GM12878 (cell line): ENCODE measurements around the gene CARM1. TPM values are rescaled to one million over a fixed set of nuclear protein-coding genes. Genes with fewer than 3 reads are reported as not detected.

ENCODE experiments used
- ATAC-seq: fragments of 200-7000 bp; cut with Tn5 transposase; 3 replicates; pipeline ENCODE4 v1.9.1; 2020; ENCODE audit warnings: mild to moderate bottlenecking, moderate library complexity
- BruUV-seq: library from RNA; stranded (reverse); fragments of 400-500 nt; replicated peaks from 2 replicates; lab custom pipeline; 2021; lab: Mats Ljungman, UMichigan
- CTCF ChIA-PET: fragments of 300-600 bp; sonication (Branson Sonifier 250); formaldehyde crosslinking; extraction: SDS; loops from one replicate; lab custom pipeline; 2021; ENCODE audit warnings: inconsistent platforms; lab: Yijun Ruan, JAX
- POLR2A ChIA-PET: fragments of 350-600 bp; formaldehyde crosslinking; extraction: SDS; loops from one replicate; lab custom pipeline; 2021; ENCODE audit warnings: inconsistent platforms; lab: Charles Lee
- RAD21 ChIA-PET: fragments of 300-600 bp; sonication (Branson Sonifier 250); formaldehyde crosslinking; loops from one replicate; lab custom pipeline; 2023; ENCODE audit warnings: antibody characterized with exemption; ENCODE audit not compliant: unreplicated experiment; lab: Charles Lee
- SMC1A ChIA-PET: fragments of 300-600 bp; sonication (Branson Sonifier 250); formaldehyde crosslinking; loops from one replicate; lab custom pipeline; 2023; ENCODE audit not compliant: unreplicated experiment, uncharacterized antibody; lab: Charles Lee
- DNase-seq: peaks from one replicate; pipeline ENCODE4 v3.0.0-alpha.2; 2011; ENCODE audit warnings: low read depth, low spot score
- FAIRE-seq: peaks from 3 replicates; lab custom pipeline; 2011; peaks lifted over from hg19 to GRCh38; lab: Jason Lieb, UNC
- H2AFZ ChIP-seq: 2 replicates; pipeline ENCODE4 v1.6.0; 2011; ENCODE audit warnings: low read depth, low read length, control low read depth; ENCODE audit not compliant: control insufficient read depth
- H3K27ac ChIP-seq: 2 replicates; pipeline ENCODE4 v1.5.1; 2011; ENCODE audit warnings: control low read depth; ENCODE audit not compliant: control insufficient read depth, insufficient read depth
- H3K27me3 ChIP-seq, 2 experiments: replicated peaks in 1 of 2; 2 replicates each; pipeline versions ENCODE4 v1.6.0 to v1.6.1; 2011; ENCODE audit warnings: low read length in 1 of 2; ENCODE audit not compliant: control insufficient read depth in 2 of 2, insufficient read depth in 2 of 2
- H3K36me3 ChIP-seq, 2 experiments: 2 replicates each; pipeline ENCODE4 v1.5.1; 2011; ENCODE audit warnings: low read length in 1 of 2; ENCODE audit not compliant: control insufficient read depth in 2 of 2, insufficient read depth in 2 of 2
- H3K4me1 ChIP-seq: 2 replicates; pipeline ENCODE4 v1.6.1; 2011; ENCODE audit warnings: mild to moderate bottlenecking, low read length, moderate library complexity, mixed read lengths; ENCODE audit not compliant: control insufficient read depth, insufficient read depth
- H3K4me2 ChIP-seq: 2 replicates; pipeline ENCODE4 v1.6.0; 2011; ENCODE audit warnings: control low read depth; ENCODE audit not compliant: control insufficient read depth, insufficient read depth
- H3K4me3 ChIP-seq: fragments of 200-600 bp; sonication (generic); 2 replicates; pipeline ENCODE4 v1.5.1; 2016
- H3K79me2 ChIP-seq: 2 replicates; pipeline ENCODE4 v1.6.0; 2011; ENCODE audit warnings: low read length; ENCODE audit not compliant: control insufficient read depth, insufficient read depth
- H3K9ac ChIP-seq: 2 replicates; pipeline ENCODE4 v1.8.0; 2011; ENCODE audit warnings: low read length, control low read depth, mixed read lengths; ENCODE audit not compliant: control insufficient read depth, insufficient read depth
- H3K9me3 ChIP-seq: replicated peaks from 3 replicates; pipeline ENCODE4 v1.5.1; 2011; ENCODE audit warnings: mild to moderate bottlenecking, low read length; ENCODE audit not compliant: control insufficient read depth, insufficient read depth
- H4K20me1 ChIP-seq: 2 replicates; pipeline ENCODE4 v1.6.0; 2011; ENCODE audit not compliant: control insufficient read depth, insufficient read depth
- BHLHE40 ChIP-seq, 2 experiments: fragments of 450-650 bp in 1 of 2; IDR thresholded peaks; 2 replicates each; pipeline ENCODE4 v1.6.1; 2011 to 2017; ENCODE audit warnings: low read depth in 2 of 2, borderline replicate concordance in 1 of 2, improper control_type of control experiment in 1 of 2, low read length in 1 of 2, mild to moderate bottlenecking in 1 of 2
- CEBPB ChIP-seq, 2 experiments: fragments of 150-350 bp in 1 of 2; IDR thresholded peaks; 2 replicates each; pipeline ENCODE4 v1.6.1; 2012 to 2014; ENCODE audit warnings: low read depth in 2 of 2, low read length in 2 of 2, borderline replicate concordance in 1 of 2, inconsistent platforms in 1 of 2
- EED ChIP-seq: sonication (generic); IDR thresholded peaks from 2 replicates; pipeline ENCODE4 v1.6.1; 2016; ENCODE audit warnings: antibody characterized with exemption, low read depth
- GATAD2B ChIP-seq: fragments of 450-650 bp; conservative IDR thresholded peaks from 2 replicates; pipeline ENCODE4 v1.6.1; 2017; ENCODE audit warnings: low read depth, mild to moderate bottlenecking, moderate library complexity
- IKZF2 ChIP-seq, 2 experiments: fragments of 450-650 bp; IDR thresholded peaks; 2 replicates each; pipeline ENCODE4 v1.6.1; 2017; ENCODE audit warnings: mild to moderate bottlenecking in 2 of 2, moderate library complexity in 2 of 2
- KDM1A ChIP-seq: fragments of 200-600 bp; sonication (generic); IDR thresholded peaks from 2 replicates; pipeline ENCODE4 v1.6.1; 2016; ENCODE audit warnings: borderline replicate concordance
- LARP7 ChIP-seq: fragments of 450-650 bp; IDR thresholded peaks from 2 replicates; pipeline ENCODE4 v1.6.1; 2017; ENCODE audit warnings: mild to moderate bottlenecking
- SMARCA5 ChIP-seq: fragments of 450-650 bp; IDR thresholded peaks from 2 replicates; pipeline ENCODE4 v1.6.1; 2017; ENCODE audit warnings: mild to moderate bottlenecking
- SREBF1 ChIP-seq: IDR thresholded peaks from 2 replicates; pipeline ENCODE4 v1.6.1; 2012; ENCODE audit warnings: mild to moderate bottlenecking, low read length
- WGBS: methylation state at CpG from one replicate; pipeline ENCODE4 v1.1.6; 2016; ENCODE audit warnings: low lambda C conversion rate; ENCODE audit not compliant: insufficient replicate concordance, insufficient coverage; ENCODE audit errors: missing lambda C conversion rate; 5-methylcytosine and 5-hydroxymethylcytosine counted together
- in situ Hi-C: fragments of 300-500 bp; cut with MboI; formaldehyde crosslinking; loops from 9 replicates; pipeline ENCODE4 v1.14.3; 2018; ENCODE audit warnings: mixed read lengths
- intact Hi-C: fragments of 100-400 bp; cut with micrococcal nuclease; formaldehyde crosslinking; loops from one replicate; pipeline ENCODE4 v1.14.2; 2022; ENCODE audit not compliant: unreplicated experiment
- polyA plus RNA-seq, 11 experiments: library from polyadenylated mRNA; depleted of rRNA in 4 of 11; unstranded in 6 of 11; stranded (reverse) in 5 of 11; fragments of >200 nt; fragmentation: Nextera tagmentation in 4 of 11; fragmentation: Illumina TruSeq in 1 of 11; extraction: Ambion mirVana in 4 of 11; extraction: Trizol in 1 of 11; gene quantifications; 1 replicate in 1 of 11; 2 replicates in 10 of 11; pipeline versions ENCODE4 v1.2.1 to v1.2.3, GENCODE V29; 2011 to 2016; ENCODE audit warnings: inconsistent platforms in 2 of 11, missing spikeins in 2 of 11, low read depth in 1 of 11
- total RNA-seq, 4 experiments: library from RNA; depleted of rRNA in 3 of 4; stranded (reverse); fragments of >200 nt in 3 of 4; fragmentation: Illumina TruSeq in 1 of 4; extraction: Trizol in 1 of 4; gene quantifications; 2 replicates each; pipeline versions ENCODE4 v1.2.1 to v1.2.3, GENCODE V29; 2013 to 2021
- TF ChIP-seq, protein P1 (sequence below): IDR thresholded peaks from 2 replicates; pipeline ENCODE4 v1.6.1; 2011; ENCODE audit warnings: borderline replicate concordance, low read depth, mild to moderate bottlenecking, moderate library complexity, mixed read lengths, low read length; ENCODE audit not compliant: insufficient read depth; ENCODE audit errors: extremely low read length
- TF ChIP-seq, protein P2 (sequence below): fragments of 450-650 bp; IDR thresholded peaks from 2 replicates; pipeline ENCODE4 v1.6.1; 2014; ENCODE audit warnings: mild to moderate bottlenecking
- TF ChIP-seq, protein P3 (sequence below): fragments of 450-650 bp; conservative IDR thresholded peaks from 2 replicates; pipeline ENCODE4 v1.6.1; 2017; ENCODE audit warnings: mild to moderate bottlenecking, moderate library complexity

The CARM1 gene
- total and polyA plus RNA-seq, 10 of the 15 experiments (the other 5 are each of a cell fraction or from before 2014, with no cell fraction given): 0.45 to 116 (median 39.7) TPM

DNA sequence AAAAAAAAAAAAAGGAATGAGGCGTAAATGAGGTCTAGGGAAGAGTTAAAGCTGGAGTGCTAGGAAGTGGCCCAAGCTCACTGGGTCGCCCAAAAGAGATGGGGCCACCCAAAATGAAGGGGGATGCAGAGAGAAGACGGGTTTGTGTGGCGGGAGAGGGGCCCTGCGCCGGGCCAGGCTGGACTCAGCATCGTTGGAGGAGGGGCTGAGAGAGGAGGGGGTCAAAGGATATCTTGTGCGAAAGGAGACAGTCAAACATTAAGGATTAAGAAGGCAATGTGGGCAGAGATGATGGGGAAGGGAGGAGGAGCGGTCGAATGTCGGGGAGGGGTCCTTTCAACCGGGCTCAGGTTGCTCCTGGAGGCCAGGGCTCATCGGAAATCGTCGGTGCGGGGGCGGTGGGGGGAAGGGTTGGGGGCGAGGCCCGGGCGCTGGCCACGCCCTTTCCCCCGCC lies 825 bp upstream of the CARM1 start (continued):
- TF ChIP-seq, protein P1, sequence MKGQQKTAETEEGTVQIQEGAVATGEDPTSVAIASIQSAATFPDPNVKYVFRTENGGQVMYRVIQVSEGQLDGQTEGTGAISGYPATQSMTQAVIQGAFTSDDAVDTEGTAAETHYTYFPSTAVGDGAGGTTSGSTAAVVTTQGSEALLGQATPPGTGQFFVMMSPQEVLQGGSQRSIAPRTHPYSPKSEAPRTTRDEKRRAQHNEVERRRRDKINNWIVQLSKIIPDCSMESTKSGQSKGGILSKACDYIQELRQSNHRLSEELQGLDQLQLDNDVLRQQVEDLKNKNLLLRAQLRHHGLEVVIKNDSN: no peak
- TF ChIP-seq SREBF1 (no peak), CEBPB (IDR thresholded peaks at IDR 0.05; ENCODE audit: borderline replicate concordance in 1 of 2, low read depth in 2 of 2, low read length in 2 of 2) (no peak)
- TF ChIP-seq, all 136 proteins: peak for 9

DNA sequence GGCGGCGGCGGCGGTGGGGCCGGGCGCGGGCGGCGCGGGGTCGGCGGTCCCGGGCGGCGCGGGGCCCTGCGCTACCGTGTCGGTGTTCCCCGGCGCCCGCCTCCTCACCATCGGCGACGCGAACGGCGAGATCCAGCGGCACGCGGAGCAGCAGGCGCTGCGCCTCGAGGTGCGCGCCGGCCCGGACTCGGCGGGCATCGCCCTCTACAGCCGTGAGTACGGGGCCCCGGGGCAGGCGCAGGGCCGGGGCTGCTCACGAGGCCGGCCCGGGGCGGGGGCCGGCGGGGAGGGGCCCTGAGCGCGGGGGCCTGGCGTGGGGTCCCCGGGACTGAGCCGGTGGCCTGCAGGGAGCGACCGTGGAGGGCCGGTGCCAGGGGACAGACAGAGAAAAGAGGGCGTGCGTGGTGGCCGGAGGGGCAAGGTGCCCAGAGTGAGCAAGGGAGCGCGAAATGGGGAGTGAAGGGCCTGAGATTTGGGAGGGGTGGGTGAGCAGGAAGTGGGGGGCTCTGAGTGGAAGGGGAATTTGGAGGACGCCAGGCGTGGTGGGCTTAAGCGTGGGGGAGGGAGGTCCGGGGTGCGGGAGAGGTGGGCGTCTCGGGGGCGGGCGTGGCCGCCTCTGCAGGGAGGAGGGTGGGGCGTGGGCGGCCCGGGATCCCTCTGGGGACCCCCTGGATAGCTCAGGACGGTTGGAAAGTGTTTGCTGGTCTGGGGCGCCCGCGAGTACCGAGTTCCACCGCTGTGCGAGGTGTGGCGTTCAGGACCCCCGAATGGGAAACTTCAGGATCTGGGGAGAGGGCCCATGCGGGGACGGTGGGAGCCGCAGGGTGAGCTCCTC lies 575 bp downstream of the CARM1 start:
- FAIRE-seq: no peak
- Histone ChIP-seq H3K79me2 (peaks cover 48% of the 10 kb centered on the region), H3K9ac (peak overlapping the region; percentile 78), H3K9me3 (no peaks in the 10 kb centered on the region), H2AFZ (peak overlapping the region; percentile 37), H3K36me3 (no peaks in the 10 kb centered on the region), H3K4me3 (peak overlapping the region; percentile 68), H3K27me3 (no peaks in the 10 kb centered on the region), H4K20me1 (no peaks in the 10 kb centered on the region), H3K4me2 (peak overlapping the region; percentile 96), H3K4me1 (peaks cover 41% of the 10 kb centered on the region), H3K27ac (peak overlapping the region; percentile 90)
- BruUV-seq: no TSS peak
- in situ Hi-C loops: no loop called here
- WGBS: under 1% methylated on average over 55 of the region's 90 CpGs
- intact Hi-C loops: loop anchor here (10.0 kb wide), 1 partner anchor 693 kb away; no protein-coding TSS in a partner anchor
- ChIA-PET RAD21 (interaction anchor here (1.0 to 4.4 kb wide), 12 partner anchors 16 to 219 kb away, joined by 3 to 42 read pairs (median 4); partner anchors contain the start of genes DNM2, LDLR, TIMM29 and TMED1), CTCF (interaction anchor here (0.5 to 3.9 kb wide), 22 partner anchors 8 to 786 kb away, joined by 3 to 24 read pairs (median 4); partner anchors contain the start of genes LDLR, SPC24 and TMED1), SMC1A (interaction anchor here (0.7 to 4.5 kb wide), 12 partner anchors 8 to 154 kb away, joined by 3 to 28 read pairs (median 7); partner anchors contain the start of genes DNM2 and TMED1), POLR2A (interaction anchor here (0.5 to 1.7 kb wide), 14 partner anchors 9 to 448 kb away, joined by 3 to 11 read pairs (median 4); partner anchors contain the start of gene LDLR)
- DNase-seq: no peak
- 0 out of 3 replicates have a peak, but pooled peaks have one; percentile 1 for ATAC-seq
- TF ChIP-seq EED (peak; percentile 53; the same call in 1 of the 2 replicates), BHLHE40 (IDR thresholded peaks at IDR 0.05; ENCODE audit: borderline replicate concordance in 1 of 2, low read depth in 2 of 2, low read length in 1 of 2) (peak in 1 of 2 experiments; percentile 51; a peak in 2 of 4 replicates), GATAD2B (peak; percentile 23), IKZF2 (IDR thresholded peaks at IDR 0.05) (peak; percentile 61 to 65; a peak in 3 of 4 replicates), SMARCA5 (0 out of 2 replicates have a peak, but pooled peaks have one; percentile 49), KDM1A (no peak), LARP7 (peak; percentile 48; the same call in 1 of the 2 replicates)
- TF ChIP-seq, protein P2, sequence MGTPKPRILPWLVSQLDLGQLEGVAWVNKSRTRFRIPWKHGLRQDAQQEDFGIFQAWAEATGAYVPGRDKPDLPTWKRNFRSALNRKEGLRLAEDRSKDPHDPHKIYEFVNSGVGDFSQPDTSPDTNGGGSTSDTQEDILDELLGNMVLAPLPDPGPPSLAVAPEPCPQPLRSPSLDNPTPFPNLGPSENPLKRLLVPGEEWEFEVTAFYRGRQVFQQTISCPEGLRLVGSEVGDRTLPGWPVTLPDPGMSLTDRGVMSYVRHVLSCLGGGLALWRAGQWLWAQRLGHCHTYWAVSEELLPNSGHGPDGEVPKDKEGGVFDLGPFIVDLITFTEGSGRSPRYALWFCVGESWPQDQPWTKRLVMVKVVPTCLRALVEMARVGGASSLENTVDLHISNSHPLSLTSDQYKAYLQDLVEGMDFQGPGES: no peak
- TF ChIP-seq, protein P3, sequence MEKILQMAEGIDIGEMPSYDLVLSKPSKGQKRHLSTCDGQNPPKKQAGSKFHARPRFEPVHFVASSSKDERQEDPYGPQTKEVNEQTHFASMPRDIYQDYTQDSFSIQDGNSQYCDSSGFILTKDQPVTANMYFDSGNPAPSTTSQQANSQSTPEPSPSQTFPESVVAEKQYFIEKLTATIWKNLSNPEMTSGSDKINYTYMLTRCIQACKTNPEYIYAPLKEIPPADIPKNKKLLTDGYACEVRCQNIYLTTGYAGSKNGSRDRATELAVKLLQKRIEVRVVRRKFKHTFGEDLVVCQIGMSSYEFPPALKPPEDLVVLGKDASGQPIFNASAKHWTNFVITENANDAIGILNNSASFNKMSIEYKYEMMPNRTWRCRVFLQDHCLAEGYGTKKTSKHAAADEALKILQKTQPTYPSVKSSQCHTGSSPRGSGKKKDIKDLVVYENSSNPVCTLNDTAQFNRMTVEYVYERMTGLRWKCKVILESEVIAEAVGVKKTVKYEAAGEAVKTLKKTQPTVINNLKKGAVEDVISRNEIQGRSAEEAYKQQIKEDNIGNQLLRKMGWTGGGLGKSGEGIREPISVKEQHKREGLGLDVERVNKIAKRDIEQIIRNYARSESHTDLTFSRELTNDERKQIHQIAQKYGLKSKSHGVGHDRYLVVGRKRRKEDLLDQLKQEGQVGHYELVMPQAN: peak; percentile 14; the same call in 1 of the 2 replicates
